Stimulated activated CD4-positive, alpha-beta T cell treated with anti-CD3 and anti-CD28 coated beads, Interleukin-12 subunit alpha, Interleukin-12 subunit beta, amount 100 ng/mL, for 24 hours (primary cell): Measurements from ENCODE around the gene ELF1.

Source experiments
- DNase-seq, 2 experiments: peaks; one replicate each; pipeline ENCODE4 v3.0.0-alpha.2; 2020; ENCODE audit warnings: low read depth in 2 of 2

Gene ELF1

DNA sequence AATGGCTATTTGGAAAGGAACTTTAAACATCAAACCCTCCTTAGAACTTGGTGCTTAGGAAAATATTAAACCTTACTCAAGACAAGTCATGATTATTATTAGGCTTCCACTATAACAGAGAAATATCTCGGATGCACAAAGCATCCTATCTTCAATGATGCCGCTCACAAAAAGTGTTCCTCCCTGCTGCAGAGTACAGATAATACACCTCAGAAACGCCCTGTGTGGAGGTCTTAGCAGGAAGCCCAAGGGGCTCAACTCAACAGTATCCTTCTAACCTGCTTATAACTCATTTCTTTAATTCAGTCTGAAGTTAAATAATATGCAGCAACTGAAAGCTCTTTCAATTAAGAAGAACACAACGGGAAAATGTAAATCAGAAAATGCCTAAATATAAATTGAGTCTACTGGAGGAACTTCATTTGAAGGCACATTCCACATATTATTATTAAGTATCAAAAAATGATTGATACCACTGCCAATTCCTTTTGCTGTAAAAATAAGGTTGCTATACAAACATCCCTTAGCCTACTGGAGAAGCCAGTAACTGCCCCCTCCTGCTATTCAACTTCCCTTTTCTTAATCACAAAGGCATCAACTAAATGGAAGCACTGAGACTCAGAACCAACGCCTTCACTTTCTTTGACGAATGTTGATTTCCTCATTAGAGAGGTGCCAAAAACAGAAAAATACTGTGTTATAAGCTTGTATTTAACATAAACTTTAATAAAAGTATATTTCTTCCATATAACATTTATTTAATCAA, 12.0 kb downstream of the ELF1 start:
- no peak for DNase-seq

DNA sequence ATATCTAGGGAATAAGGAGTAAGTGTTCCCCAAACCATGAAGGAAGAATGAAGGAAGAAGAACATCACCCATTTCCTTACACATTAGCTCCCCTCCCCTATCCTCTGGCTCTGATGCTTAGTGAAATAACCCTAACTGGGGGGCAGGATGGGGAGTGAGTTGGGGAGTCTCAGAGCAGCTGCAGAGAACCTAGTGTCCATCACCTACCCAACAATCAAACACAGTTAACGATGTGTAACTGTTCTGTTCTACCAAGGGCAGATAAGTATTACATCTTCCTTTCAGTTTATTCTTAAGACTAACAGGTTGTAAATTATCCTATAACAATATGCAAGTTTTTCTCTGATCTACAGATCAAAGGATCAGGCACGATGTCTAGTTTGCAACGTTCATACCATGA, 12.8 kb downstream of the ELF1 start:
- DNase-seq = no peak

DNA sequence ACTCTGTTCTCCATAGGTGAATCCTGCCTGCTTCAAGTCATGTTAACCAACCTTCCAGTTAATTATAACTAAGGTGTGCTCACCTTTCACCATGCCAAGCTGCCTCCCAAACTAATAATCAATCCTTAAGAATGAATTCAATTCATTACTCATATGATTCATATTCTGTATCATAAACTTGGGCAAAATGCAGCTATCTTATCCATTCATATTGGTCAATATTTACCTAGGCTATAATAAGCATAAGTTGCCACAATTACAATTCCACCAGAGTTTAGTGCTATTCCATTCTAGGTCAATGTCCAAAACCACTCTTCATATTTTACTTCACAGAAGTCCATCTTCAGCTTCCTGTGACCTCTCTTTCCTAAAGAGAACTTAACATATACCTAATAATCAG, 13.4 kb downstream of the ELF1 start:
- DNase-seq = no peak

DNA sequence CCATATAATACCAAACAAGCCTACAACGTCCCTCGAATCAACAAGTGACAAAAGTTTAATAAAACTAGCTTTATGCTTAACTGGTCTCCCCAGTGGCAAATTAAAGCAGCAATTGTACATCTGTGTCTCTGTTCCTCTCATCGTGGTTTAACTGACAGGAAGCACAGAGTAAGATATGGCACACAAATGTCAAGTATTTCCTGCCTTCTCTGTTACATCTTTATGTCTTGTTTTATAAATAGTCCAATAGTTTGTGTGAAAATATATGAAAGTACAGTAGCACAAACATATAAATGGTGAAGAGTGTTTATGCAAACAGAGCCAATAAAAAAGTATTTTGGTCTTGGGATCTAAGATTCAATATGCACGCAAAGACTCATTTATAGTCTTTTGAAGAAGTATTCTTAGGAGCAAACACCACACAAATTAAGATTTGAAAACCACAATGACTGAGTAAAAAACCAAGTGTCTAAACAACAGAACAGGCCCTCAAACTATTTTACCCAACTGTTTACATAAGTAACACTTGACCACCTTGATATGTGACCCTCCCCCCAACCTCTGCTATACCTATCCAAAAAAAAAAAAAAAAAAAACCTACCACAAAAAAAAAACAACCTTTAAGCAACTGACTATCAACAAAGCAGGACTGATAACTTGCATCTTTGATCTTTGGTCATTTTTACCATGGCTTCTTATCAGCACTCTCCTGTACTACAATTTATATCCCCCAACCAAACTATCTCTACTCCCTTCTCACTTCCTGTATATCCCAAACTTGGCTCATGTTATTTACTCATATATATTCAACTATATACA, 14.0 kb downstream of the ELF1 start:
- DNase-seq = no peak

DNA sequence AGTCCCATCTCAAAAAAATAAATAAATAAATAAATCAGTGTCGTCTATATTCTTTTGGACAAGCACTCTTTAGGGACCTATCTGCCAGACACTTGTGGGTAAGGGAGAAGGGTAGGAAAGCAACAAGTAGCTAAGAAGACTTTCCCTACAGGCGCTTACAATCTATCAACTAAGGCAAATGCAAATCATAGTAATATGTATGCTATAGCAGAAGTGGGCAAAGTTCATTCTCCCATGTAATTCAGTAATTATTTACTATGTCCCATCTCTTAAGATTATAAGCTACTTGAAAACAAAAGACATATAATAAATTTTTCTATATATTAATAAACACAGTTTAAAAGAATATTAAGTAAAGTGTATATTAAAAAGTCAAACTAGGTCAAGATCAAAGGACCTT, 16.5 kb downstream of the ELF1 start:
- DNase-seq = no peak

DNA sequence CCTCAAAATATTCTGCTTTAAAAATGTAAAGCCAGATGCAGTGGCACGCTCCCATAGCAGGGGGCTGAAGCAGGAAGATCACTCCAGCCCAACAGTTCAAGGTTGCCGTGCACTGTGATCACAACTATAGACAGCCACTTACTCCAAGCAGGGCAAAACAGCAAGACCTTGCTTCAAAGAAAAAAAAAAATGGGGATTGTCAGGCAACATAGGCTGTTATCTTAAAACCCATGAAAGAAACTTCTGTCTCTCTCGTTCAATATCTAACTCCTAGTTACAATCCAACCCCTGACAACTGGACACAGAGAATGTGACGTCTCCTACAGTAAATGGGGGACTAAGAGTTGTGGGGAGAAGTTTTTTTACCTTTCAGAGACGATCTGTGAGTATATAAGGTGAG, 17.4 kb downstream of the ELF1 start:
- no peak for DNase-seq

DNA sequence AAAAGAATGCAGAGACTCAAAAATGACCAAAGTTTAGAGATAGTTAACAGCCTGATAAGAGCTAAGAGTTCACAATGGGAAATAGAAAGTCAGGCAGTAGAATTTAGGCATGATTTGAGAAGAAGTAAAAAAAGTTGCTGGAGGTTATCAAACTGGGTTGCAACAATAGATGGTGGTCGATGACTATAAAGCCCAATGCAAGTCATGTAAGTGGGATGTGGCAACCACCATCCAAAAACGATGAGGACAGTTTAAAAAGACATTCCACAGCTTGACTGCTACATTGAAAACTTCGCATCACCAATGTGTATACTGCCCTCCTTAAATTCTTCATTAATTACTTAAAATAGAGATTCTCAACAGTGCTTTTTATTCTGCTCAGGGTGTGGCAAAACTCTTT, 19.7 kb downstream of the ELF1 start:
- no peak for DNase-seq

DNA sequence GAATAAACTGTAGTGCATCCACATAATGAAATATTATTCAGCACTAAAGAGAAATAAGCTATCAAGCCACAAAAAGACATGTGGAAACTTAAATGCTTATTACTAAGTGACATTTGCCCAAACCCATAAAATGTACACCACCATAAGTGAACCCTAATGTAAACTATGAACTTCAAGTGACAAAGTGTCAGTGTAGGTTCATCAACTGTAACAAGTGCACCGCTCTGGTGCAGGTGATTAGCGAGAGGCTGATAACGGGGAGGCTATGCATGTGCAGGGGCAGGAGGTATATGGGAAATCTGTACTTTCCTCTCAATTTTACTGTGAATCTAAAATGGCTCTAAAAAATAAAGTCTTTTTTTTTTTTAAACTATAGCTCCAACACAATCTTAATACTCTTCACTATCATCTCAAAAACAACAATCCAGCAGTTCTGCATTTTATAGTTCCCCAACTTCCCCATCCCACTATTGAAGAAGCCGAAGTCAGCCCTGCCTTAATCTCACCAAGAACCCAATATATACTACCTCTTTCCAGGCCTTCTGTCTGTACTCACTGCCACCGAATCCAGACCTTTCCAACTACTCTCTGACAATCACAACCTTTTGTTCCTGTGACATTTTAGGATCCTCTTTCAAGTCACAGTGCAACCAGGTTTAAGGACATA, 22.6 kb downstream of the ELF1 start:
- no peak for DNase-seq

DNA sequence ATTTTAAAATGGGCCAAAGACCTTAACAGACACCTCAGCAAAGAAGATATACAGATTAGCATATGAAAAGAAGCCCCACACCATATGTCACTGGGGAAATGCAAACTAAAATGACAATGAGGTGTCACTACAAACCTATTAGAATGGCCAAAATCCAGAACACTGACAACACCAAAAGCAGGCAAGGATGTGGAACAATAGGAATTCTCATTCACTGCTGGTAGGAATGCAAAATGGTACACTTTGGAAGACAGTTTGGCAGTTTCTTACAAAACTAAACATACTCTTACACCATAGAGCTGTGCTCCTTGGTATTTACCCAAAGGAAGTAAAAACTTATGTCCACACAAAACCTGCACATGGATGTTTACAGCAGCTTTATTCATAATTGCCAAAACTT, 23.1 kb downstream of the ELF1 start:
- no peak for DNase-seq

DNA sequence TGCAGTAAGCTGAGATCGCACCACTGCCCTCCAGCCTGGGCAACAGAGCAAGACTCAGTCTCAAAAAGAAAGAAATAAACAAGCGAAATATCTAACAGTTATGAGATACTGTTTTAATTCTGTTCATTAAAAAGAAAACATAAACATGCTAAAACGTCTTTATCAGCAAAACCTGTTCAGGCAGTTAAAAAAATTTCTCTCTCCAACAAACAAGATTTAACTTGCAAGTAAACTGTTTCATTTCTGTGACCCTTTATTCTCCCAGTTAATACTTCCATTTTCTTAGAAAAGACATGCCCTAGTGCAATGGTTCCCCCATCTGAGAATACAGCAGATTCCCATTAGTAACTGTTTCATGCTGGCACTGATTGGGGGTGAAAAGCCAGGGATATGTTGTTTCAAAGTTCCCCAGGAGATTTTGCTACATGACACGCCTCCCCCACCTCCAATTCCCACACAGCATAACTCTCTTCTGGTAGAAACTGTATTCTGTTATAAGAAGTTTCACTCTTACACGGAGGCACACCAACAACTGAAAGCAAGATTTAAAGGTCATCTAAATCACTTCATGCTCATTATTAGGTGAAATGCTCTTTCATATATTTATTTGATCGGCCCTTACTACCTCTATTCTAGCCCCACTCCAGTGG, 24.4 kb downstream of the ELF1 start:
- DNase-seq = no peak

DNA sequence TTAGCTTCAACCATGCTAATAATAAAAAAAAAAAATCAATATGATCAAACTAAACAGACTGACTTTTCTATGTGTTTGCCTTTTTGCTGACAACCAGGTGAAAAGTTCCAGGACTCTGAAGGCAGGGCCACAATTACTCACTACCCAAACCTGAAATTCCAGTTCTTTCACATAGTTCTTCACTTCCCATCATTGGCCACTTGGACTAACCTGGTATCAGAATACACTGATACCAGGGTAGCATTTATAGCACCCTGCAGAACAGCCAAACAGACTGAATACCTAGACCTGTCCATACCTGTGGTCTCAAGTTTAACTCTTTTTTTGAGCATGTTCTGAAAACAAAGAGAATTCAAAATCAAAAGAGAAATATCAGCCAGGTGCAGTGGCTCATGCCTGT, 25.1 kb downstream of the ELF1 start:
- no peak for DNase-seq

DNA sequence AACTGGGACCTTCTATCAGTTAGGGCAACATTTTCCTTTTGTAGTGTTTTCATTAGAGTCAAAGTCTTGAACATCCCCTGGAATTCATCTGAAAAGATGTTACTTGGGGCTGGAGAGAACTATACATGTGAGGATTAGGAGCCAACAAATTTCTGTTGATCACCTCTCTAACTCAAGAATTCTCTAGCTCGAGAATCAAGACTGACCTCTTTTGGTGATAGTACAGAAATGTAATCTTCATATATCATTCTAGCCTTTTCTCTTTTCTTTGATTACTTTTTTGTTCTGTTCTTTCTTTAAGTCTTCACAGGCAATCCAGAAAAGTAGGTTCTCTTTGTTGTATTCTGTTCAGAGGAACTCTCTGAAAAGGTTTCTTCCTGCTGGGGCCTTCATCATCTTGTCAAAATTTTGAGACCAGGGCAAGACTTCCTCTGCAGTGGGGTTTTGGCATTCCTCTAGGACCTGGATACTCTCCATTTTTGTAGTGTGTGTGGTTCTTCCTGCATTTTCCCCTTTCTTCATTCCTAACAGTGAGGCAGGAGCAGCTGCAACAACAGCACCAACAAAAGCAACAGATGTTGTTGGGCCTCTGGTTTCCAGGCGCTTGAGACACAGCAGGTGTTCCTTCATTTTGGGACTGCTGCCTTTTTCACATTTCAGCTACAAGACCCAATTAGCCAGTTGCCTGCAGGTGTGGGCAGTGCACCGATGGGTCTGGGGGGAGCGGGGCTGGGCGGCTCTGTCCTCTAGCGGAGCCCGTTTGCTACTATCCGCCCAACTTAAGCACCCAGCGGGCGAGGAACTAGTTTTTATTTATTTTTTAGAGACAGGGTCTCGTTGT, 26.2 kb downstream of the ELF1 start:
- no peak for DNase-seq

DNA sequence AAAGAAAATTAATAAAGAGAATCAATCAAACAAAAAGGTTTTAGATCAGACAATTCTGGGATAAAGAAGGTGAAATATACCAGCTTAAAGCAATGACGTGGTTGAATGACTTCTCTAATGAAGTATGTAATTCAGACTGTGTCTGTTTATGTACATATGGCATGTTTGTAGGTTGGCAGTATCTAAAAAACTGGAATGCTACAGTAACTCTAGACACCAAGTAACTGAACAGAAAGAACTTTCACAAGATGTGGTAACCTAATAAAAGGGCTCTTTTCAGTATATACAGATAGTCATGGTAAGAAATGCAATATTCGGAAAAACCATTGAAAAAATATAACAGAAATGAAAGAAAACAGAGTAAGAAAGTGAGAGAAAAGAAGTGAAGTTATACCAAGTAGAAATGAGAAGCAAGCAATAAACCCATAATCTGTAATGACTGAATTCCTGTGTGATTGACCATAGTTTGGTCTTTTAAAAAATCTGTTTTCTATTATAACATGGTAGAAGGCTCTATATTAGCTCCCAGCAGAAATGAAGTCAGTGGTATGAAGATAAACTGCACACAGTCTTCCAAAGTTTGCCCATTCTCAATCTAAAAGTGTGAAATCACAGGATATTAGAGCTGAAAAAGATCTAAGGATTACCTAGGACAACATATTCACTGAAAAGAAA, 31.4 kb downstream of the ELF1 start:
- DNase-seq = no peak

DNA sequence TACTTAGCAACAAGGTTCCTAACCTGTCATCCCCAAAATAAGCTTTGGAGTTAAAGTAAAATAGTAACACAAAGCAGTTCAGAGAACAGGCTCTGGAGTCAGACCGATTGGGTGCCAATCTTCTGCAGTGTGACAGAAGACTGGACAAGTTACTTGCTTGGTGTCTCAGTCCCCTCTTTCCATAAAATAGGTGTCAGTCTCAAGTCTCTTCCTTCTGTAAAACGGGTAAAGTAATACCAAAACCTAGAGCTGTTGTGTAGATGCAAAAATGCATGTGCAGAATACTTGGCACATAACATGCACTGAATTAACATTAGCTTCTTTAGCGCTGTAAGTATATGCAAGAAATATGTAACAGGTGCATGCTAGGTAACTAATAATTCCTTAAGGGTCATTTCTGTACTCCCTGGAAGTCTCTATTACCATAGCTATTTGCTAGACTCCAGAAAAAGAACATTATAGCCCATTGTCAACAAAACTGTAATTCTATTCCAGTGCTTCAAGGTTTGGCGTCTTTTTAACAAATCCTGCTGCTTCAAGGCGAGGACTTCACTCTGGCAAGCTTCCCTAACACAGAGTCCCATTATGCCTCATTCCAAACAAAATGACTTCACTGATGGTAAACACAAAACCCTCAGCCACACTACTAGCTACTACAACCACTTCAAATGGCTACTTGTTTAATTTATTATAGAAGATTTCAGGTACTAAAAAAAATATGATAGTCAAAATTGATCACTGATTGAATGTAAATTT, 32.8 kb downstream of the ELF1 start:
- no peak for DNase-seq

DNA sequence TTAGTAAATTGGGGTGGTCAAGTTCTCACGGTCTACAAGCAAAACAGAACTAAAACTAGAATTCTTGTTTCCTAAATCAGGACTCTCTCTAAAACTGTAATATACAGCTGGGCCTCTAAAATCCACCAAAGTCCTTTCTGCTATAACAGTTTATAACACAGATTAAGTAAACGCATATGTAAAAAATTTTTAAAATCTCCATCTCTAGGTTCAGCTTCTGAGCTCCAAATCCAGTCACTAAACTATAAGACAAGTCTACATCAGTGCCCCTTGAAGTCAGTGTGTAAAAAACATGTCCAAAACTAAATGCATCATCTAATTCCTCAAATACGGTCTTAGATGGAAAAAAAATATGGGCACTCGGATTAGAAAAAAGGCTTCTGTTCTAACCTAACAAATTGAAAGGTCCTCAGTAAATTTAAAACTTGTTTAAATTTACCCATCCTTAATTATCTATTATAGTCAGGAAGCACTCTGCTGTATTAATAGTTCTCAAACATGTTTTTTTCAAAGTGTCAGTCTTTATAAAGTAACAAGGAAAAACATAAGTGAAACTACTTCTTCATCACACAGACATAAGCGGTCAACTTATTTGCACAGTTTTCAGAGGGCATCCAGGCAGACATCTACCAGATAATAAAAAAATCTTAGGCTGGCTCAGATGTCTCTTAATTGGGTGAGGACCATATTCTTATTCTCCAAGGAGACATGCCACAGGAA, 33.6 kb downstream of the ELF1 start:
- no peak for DNase-seq

DNA sequence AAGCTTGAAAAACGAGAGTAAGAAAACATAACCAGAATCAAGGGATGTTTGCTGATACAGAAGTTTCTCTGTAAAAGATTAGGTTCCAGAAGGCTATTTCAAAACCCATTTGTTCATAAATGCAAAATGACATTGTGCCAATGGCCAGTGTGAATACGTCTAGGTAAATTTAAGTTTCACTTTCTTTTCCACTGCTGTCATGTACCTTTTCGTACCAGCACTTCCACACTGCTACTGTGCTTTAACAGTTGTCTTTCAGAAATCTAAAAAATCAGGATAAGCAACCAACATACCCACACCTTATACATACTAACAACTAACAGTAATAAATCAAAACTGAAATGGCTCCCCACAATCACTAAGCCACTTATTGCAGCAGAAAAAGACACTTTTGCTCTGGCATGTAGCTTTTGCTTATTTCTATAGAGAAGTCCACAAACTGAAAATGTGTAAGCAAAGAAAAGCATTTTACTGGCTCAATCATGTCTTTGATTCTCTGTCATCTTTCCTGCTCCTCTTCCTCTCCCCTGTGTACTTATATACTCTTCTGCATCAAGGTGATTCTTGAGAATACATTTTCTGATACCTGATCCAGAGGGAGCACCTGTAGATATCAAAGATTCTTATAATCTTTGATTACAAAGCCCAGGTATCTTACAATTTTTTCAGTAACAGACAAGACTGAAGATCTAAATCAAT, 34.3 kb downstream of the ELF1 start:
- DNase-seq = no peak

DNA sequence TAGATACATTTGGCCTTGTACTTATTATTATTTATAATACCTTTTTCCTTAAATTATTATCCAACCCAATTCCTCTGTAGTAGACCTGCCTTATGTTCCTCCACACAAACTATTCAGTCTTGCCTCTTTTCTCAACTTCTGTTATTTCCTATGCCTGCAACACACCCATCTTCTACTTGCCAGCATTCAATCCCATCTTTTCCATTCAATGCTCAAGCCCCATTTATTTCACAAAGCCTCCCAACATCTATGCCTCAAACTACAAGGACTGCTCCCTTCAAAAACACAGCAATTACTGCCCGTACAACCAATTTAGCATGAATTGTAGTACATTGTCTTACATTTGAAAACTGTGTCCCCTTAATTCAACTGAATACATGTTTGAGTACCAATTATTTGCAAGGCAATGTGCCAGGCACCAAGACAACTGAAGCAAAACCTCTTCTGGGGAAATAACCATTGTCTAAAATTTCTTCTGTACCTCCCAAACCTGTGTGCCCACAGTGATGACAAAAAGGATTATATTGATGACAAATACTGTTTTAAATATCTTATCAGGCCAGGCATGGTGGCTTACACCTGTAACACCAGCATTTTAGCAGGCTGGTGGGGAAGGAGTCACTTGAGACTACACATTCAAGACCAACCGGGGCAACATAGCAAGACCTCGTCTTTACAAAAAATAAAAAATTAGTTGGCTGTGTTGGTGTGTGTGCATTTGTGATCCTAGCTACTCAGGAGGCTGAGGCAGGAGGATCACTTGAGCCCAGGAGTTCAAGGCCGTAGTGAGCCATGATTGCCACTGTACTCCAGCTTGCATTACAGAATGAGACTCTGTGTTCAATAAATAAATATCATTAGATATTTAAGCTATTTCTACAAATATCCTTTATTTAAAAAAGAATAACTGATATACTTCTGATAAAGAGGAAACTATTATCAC, 35.1 kb downstream of the ELF1 start:
- DNase-seq = no peak

DNA sequence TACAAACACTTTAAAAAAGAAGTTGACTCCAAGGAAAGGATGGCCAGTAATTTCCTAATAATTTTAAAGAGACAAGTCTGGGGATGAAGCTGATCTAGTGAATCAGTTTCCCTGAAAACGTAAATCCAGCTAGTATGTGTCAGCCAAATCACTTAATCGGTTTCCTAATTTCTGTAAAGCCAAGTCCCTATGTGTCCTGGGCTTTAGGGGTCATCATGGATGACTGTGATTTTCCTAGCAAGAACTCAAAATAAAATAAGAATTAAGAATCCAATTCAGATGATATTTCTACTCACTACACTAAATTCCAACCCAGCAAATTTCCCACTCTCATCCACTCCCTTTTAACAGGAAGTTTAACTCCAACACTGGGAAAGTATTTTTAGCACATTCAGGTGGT, 35.9 kb downstream of the ELF1 start:
- no peak for DNase-seq
